Adrenal gland (tissue), 12 donors: ENCODE measurements around the gene MYO7A. TPM values are rescaled to one million over a fixed set of nuclear protein-coding genes. Genes with fewer than 3 reads are reported as not detected.

Experiments used
- DNase-seq, 7 donors: peaks; one replicate each; pipeline ENCODE4 v3.0.0-alpha.2; 2019 to 2020
- H3K27ac ChIP-seq, 5 donors: fragments of 200-600 bp; sonication (generic) in 4 of 5; 1 replicate in 3 of 5; 2 replicates in 2 of 5; pipeline versions ENCODE4 v1.5.1 to v1.8.0; 2016 to 2020; ENCODE audit warnings: mild to moderate bottlenecking in 1 of 5
- H3K27me3 ChIP-seq: fragments of 200-600 bp; 2 replicates; pipeline ENCODE4 v1.8.0; 2021
- H3K36me3 ChIP-seq, 2 donors: fragments of 200-600 bp; replicated peaks in 1 of 2; 1 replicate in 1 of 2; 2 replicates in 1 of 2; pipeline versions ENCODE4 v1.5.1 to v1.8.0; 2018 to 2022
- H3K4me1 ChIP-seq, 2 donors: fragments of 200-600 bp; replicated peaks in 1 of 2; 1 replicate in 1 of 2; 2 replicates in 1 of 2; pipeline versions ENCODE4 v1.5.1 to v1.8.0; 2018 to 2021
- H3K4me3 ChIP-seq, 4 donors: fragments of 200-600 bp; sonication (generic) in 3 of 4; one replicate each; pipeline ENCODE4 v1.5.1; 2016 to 2018
- H3K9me3 ChIP-seq, 3 donors: fragments of 200-600 bp; sonication (generic) in 1 of 3; replicated peaks in 1 of 3; 1 replicate in 2 of 3; 2 replicates in 1 of 3; pipeline versions ENCODE4 v1.5.1 to v1.8.0; 2016 to 2021
- CTCF ChIP-seq, 6 experiments: fragments of 450-650 bp in 4 of 6; fragments of 200-600 bp in 2 of 6; sonication (generic) in 1 of 6; IDR thresholded peaks; 1 replicate in 5 of 6; 2 replicates in 1 of 6; pipeline versions ENCODE4 v1.5.1 to v1.8.0; 2016 to 2021; ENCODE audit warnings: antibody characterized with exemption in 6 of 6, mild to moderate bottlenecking in 2 of 6, moderate library complexity in 1 of 6
- POLR2A ChIP-seq, 2 donors: fragments of 450-650 bp; IDR thresholded peaks; one replicate each; pipeline ENCODE4 v1.6.1; 2017; ENCODE audit warnings: antibody characterized with exemption in 2 of 2, mild to moderate bottlenecking in 2 of 2, moderate library complexity in 1 of 2
- WGBS, 4 donors: extraction: QIAGEN DNeasy Blood & Tissue Kit in 2 of 4; methylation state at CpG; one replicate each; pipeline versions ENCODE4 v1.1.5 to v1.1.7; 2013 to 2017; 5-methylcytosine and 5-hydroxymethylcytosine counted together
- intact Hi-C, 2 donors: fragments of 100-400 bp; cut with DNase I; formaldehyde crosslinking; loops; one replicate each; pipeline versions ENCODE4 v1.14.1 to v1.15.0; 2022 to 2023
- polyA plus RNA-seq, 3 donors: library from polyadenylated mRNA; stranded (reverse); fragments of 200-250 nt in 2 of 3; fragments of 350-450 nt in 1 of 3; fragmentation: Illumina TruSeq in 1 of 3; extraction: RNeasy Lipid Tissue Mini Kit (QIAGEN cat#74804) in 1 of 3; gene quantifications; one replicate each; pipeline ENCODE4 v1.2.3, GENCODE V29; 2013 to 2014
- total RNA-seq, 9 donors: library from RNA; depleted of rRNA in 4 of 9; stranded (reverse); fragments of >200 nt in 4 of 9; fragments of 120-200 nt in 1 of 9; fragmentation: NEBNext Ultra II Directional in 1 of 9; extraction: Animal tissue kit (Norgen Biotek cat#: 25700) in 1 of 9; gene quantifications; one replicate each; pipeline versions ENCODE4 v1.1.0 to v1.2.4, GENCODE V29; 2013 to 2023
- donor health status: healthy with polysubstance abuse.
- donor health status: Bipolar disorder and iron deficiency.
- donor health status: DM: yes; HTN: yes; CAD: no.
- donor health status: DM: no; HTN: no; CAD: no.
- donor health status: DM: no; HTN: no; CAD: no.
- donor health status: DM: yes; HTN: yes; CAD: no.

The MYO7A gene
- total and polyA plus RNA-seq, 12 donors, result 5.5 to 175 (median 91.6) TPM

- no peak for TF ChIP-seq POLR2A (IDR thresholded peaks at IDR 0.05)
- no peak for TF ChIP-seq CTCF (IDR thresholded peaks at IDR 0.05)
- H3K27ac ChIP-seq, result no peak overlapping the region
- intact Hi-C loops, result no loop called here
- H3K36me3 ChIP-seq, result no peaks in the 10 kb centered on the region
- no peak for DNase-seq
- no peaks in the 10 kb centered on the region for H3K27me3 ChIP-seq
- 92 to 98% (median 94%) methylated on average over 14 to 15 of the region's 15 CpGs for WGBS, 4 donors
- H3K4me1 ChIP-seq, result peaks cover 4 to 6% of the 10 kb centered on the region in 2 donors
- H3K9me3 ChIP-seq, result no peaks in the 10 kb centered on the region
- H3K4me3 ChIP-seq, result no peak overlapping the region
Measured at GRCh38 chr11:77115956-77116355, 12.1 kb upstream of the MYO7A start.

- Histone ChIP-seq H3K4me3 (no peak overlapping the region), H3K9me3 (no peaks in the 10 kb centered on the region), H3K4me1 (no peaks in the 10 kb centered on the region), H3K27me3 (no peaks in the 10 kb centered on the region), H3K36me3 (peaks cover 0 to 6% of the 10 kb centered on the region in 2 donors), H3K27ac (no peak overlapping the region)
- 60 to 89% (median 83%) methylated on average over 1 to 7 of the region's 7 CpGs for WGBS, 4 donors
- intact Hi-C loops, result no loop called here
- TF ChIP-seq CTCF (IDR thresholded peaks at IDR 0.05), result no peak
- TF ChIP-seq POLR2A (IDR thresholded peaks at IDR 0.05), result no peak
- no peak for DNase-seq
Measured at GRCh38 chr11:77117492-77117891, 10.6 kb upstream of the MYO7A start.

- intact Hi-C loops, result no loop called here
Measured at GRCh38 chr11:77118086-77118485, 10.0 kb upstream of the MYO7A start.

GRCh38 chr11:77118971-77119370 lies 9.1 kb upstream of the MYO7A start:
- TF ChIP-seq CTCF (IDR thresholded peaks at IDR 0.05) (no peak), POLR2A (IDR thresholded peaks at IDR 0.05) (no peak)
- Histone ChIP-seq H3K4me3 (no peak overlapping the region), H3K27ac (no peak overlapping the region), H3K36me3 (peaks cover 0 to 9% of the 10 kb centered on the region in 2 donors), H3K4me1 (no peaks in the 10 kb centered on the region), H3K27me3 (no peaks in the 10 kb centered on the region), H3K9me3 (no peaks in the 10 kb centered on the region)
- intact Hi-C loops, result no loop called here
- 95 to 99% (median 96%) methylated on average over 10 to 12 of the region's 12 CpGs for WGBS, 4 donors
- DNase-seq, result no peak

More at GRCh38 chr11:77118086-77118485, 10.0 kb upstream of the MYO7A start:
- Histone ChIP-seq H3K36me3 (peaks cover 0 to 6% of the 10 kb centered on the region in 2 donors), H3K4me3 (no peak overlapping the region), H3K27me3 (no peaks in the 10 kb centered on the region), H3K27ac (no peak overlapping the region), H3K4me1 (no peaks in the 10 kb centered on the region), H3K9me3 (no peaks in the 10 kb centered on the region)
- WGBS, 4 donors, result 94 to 96% (median 94%) methylated on average over 16 to 17 of the region's 17 CpGs; no CpG with 5 or more reads in 1 of the 4 donors
- no peak for DNase-seq
- TF ChIP-seq CTCF (IDR thresholded peaks at IDR 0.05), result no peak
- no peak for TF ChIP-seq POLR2A (IDR thresholded peaks at IDR 0.05)
